Measurements from ENCODE around the gene ASCL2.

ASCL2 gene, protein sequence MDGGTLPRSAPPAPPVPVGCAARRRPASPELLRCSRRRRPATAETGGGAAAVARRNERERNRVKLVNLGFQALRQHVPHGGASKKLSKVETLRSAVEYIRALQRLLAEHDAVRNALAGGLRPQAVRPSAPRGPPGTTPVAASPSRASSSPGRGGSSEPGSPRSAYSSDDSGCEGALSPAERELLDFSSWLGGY

DNA sequence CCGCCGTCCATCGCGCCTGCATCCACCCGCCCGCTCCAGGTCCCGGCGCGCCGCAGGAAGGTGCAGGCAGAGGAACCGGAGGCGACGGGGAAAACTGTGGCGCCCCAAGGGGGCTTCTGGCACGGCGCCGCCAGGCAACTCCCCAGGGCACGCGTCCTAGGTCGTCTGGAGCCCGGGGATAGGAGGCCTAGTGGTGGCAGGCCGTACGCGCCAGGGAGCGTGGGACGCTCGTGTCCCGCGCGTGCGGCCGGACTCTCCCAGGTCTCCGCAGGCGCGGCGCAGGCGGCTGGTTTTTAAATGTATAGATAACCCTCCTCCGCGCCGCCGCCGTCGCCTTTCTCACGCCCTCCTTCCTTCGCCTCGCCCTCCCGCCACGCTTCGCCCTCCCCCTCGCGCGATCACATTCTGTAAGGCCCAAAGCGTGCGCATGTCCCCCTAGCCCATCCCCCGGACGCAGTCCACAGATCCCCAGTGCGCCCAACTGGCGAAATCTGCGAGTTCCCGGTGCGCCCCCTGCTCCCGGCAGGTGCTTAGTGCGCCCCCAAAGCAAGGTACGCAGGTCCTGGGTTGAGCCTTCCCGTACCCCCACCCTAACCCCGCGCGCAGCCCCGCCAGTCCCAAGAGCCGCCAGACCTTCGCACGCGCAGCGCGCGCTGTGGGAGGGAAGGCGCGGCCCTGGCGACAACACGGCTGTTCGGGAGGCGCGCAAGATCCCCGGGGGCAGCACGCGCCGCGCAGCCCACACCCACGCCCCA, at the start of gene ASCL2:
TSS of gene ASCL2 (minus strand) at position 267 of the 755 bp plus-strand sequence. CDS start at position 11, 256 bp downstream.
- DNase-seq (ENCODE audit: low read depth): no peak

- no peak for DNase-seq (ENCODE audit: low read depth)
Measured at GRCh38 chr11:2319791-2320472, 49.5 kb upstream of the ASCL2 start.

- no peak for DNase-seq (ENCODE audit: low read depth)
Measured at GRCh38 chr11:2318707-2319106, 48.3 kb upstream of the ASCL2 start.

DNA sequence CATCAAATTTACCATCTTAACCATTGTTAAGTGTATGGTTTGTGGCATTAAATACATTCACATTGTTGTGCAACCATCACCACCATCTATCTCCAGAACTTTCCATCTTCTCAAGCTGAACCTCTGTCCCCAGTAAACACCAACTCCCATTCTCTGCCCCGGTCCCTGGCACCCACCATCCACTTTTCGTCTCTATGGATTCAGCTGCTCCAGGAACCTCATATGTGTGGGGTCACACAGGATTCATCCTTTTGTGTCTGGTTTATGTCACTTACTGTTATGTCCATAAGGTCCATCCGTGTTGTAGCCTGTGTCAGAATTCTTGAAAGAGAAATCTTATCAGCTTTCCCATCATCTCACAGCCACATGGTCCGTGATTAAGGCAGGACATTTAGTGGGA, 47.7 kb upstream of the ASCL2 start:
- no peak for DNase-seq (ENCODE audit: low read depth)

DNA sequence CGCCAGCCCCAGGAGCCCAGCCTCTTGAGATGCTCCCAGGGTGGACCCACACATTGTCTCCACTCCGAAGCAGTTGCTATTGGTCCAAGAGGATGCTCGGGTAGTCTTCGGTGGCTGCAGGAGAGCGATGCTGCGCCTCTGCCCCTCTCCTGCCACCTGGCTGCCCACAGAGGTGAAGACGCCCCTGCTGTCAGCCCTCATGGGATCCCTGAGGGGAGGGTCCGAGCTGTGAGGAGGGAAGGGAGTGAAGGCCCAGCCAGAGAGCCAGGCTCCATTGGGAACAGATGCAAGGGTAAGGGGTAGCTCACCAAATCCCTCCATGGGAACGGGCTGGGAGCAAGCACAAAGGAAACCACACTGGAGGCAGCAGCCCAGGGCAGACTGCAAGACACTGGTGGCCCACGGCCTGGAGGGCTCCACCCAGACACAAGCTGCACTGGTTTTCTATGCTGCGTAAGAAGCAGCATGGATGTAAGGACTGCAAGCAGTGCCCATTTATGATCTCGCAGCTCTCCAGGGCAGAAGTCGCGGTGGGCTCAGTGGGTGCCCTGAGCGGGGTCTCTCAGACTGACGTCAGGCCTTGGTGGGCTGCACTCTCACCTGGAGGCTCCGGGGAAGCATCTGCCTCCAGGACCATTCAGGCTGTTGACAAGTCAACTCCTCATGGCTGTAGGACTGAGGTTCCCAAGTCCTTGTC, 47.1 kb upstream of the ASCL2 start:
- no peak for DNase-seq (ENCODE audit: low read depth)

DNA sequence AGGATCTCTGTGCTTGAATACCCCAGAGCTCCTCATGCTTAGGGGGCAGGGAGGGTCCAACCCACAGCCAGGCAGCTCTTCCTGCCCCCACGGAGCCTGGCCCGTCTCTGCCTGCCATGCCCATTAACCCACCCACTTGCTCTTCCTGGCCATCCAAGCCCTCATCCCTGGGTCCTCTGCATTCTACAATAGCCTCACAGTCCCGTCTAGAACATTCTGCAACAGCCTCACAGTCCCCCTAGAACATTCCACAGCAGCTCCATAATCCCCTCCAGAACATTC, 46.5 kb upstream of the ASCL2 start:
- no peak for DNase-seq (ENCODE audit: low read depth)

DNA sequence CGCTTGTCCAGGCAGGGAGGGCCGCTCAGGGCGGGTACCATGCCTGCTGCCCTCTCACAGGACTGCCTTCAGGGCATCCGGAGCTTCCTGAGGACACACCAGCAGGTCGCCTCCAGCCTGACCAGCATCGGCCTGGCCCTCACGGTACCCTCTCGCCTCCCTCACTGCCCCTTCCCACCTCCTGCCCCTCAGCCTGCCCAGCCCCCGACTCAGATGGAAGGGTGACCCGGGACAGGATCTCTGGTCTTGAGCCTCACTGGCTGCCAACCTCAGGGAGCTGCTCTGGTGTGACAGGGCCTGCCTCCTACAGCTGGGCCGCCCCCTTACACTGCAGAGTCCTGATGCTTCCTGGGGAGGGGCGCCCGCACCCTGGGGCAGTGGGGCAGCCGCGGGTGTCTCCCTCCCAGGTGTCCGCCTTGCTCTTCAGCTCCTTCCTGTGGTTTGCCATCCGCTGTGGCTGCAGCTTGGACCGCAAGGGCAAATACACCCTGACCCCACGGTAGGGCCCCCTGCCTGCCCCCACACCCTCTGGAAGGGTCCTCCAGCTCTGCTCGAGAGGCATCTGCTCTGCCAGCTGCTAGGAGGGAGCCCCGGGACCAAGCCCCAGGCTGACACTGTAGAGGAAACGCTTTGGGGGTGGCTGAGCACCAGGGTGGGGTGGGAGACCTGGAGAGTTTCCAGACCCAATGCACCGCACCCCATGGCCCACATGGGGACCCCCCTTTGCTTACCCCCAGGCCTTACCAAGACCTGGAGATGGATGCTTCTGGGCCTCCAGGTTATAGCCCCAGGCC, 46.0 kb upstream of the ASCL2 start:
- DNase-seq (ENCODE audit: low read depth): no peak

GRCh38 chr11:2315395-2316168, 45.2 kb upstream of the ASCL2 start:
- DNase-seq (ENCODE audit: low read depth): no peak

DNA sequence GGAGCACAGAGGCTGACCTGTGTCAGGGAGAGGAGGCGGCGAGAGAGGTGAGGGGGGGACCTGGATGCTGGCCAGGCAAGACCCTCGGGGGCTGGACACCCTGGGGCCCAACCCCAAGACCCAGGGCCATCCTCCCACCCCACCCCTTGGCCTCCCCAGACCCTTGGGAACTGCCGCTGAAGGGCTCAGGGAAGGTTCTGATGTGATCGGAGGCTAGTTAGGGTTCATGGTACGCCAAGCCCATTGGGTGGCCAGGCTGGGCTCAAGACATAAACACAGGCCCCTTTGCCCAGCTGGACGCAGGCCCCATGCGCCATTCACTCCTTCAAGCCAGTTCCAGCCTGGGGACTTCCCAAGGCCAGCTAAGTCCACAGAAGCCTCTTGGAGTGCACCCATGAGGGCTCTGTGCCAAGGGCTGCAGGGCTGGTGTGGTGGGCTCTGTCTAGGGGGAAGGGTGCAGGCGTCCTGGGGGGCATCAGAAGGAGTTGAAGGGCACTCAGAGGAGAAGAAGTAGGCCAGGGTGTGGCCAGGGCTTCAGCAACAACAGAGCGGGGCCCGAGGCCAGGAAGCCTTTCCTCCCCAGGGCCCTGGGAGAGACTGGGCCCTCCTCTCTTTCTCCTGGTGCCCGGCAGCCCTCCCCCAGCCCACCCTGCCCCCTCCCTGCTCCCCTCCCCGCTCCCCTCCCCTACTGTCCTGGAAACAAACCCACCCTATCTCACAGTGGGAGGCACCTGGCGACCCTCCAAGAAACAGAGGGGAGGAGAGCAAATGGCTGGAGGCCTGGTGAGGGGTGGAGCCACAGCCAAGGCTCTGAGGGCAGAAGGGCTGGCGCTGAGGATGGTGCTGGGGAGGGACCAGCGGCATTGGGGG, 44.4 kb upstream of the ASCL2 start:
- DNase-seq (ENCODE audit: low read depth): no peak

GRCh38 chr11:2314136-2314524, 43.7 kb upstream of the ASCL2 start:
- no peak for DNase-seq (ENCODE audit: low read depth)

GRCh38 chr11:2313051-2313951, 42.9 kb upstream of the ASCL2 start:
- no peak for DNase-seq (ENCODE audit: low read depth)

DNA sequence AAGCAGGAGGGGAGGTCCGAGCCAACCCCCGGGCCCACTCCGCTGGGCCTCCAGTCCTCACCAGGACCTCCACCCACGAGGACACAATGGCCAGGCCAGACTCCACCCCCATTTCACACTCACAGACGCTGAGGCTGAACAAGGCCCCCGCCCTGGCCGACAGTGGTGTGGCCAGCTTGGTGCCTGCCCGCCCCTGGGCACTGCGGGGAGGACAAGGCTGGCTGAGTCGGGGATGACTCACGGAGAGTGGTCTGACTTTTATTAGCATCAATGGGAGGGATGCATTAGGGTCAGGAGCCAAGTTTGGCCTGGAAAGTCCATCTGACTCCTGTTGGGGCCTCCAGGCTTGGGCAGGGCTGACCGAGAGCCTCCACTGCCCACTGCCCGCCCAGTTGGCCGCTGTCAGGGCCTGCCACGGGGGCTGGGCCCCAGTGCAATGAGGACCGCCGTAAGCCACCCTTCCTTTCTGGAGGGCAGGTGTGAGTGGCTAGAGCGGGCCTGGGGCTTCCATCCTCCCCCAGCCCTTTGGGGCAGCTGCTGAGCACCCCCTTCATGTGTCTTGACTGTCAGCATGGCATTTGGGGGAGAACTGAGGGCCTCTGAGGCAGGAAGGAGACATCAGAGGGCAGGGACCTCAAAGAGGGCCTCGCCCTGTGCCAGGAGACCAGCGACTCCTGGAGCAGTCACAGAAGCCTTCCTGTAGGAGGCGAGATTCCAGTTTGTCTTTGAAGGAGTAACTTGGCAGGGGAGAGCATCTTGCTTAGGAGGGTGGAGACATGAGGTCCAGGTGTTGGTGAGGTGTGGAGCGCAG, 42.0 kb upstream of the ASCL2 start:
- DNase-seq (ENCODE audit: low read depth): no peak

GRCh38 chr11:2311353-2312133, 41.2 kb upstream of the ASCL2 start:
- no peak for DNase-seq (ENCODE audit: low read depth)

DNA sequence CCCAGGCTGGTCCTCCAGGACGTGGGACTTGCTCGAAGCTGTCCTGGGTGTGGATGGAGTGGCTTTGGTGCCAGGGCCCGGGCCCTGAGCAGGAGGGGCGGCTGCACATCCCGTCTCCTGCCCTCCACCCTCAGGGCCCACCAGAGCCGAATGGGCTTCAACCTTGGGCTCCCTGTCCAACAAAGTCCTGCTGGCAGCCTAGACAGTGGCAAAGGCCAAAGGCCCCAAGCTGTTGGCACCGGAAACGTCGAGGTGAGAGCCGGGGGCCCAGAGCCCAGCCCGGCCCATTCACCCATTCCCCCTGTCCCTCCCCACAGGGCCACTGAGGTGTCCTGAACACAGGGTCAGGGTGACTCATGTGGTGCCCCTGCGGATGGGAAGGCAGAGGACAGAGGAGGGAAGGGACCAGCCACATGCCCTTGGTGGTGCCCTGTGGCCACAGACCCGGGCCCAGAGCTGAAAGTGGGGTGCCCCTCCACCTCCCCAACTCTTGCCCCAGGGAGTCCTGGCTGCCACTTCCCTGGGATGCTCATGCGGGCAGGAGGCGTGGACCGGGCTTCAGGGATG, 40.5 kb upstream of the ASCL2 start:
- DNase-seq (ENCODE audit: low read depth): no peak

DNA sequence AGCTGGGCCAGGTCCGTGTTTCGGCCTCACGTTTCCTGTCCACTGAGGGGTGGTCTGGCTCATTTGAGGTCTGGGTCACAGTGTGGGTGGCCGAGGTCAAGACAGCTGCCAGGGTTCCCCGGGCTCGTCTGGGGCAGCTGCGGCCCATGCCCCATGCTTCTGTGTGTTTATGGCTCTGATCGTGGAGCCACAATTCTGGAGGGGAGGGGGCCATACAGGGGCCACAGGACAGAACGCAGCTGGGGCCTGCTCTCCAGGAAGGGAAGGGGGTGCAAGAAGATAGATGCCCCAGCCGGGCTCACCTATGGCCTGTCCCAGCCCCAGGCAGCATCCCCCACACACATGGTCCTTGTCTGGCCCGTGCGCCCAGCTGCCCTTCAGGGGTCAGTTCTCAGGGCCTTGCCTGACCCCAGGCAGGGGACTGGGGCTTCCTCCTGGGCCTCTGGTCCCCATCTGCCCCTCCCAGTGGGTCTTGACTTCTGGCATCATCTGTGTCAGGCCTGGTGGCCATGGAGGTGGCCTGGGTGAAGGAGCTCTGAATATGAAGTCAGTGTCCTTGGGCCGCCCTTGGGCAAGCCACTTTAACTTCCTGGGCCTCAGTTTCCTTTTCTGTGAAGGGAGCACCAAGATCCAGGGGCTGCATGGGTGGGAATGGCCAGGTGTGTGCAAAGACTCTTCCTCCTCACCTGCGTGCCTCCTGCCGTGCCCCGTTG, 39.8 kb upstream of the ASCL2 start:
- DNase-seq (ENCODE audit: low read depth): no peak

GRCh38 chr11:2309251-2310072, 39.1 kb upstream of the ASCL2 start:
- DNase-seq (ENCODE audit: low read depth): no peak

Measured in stimulated activated CD4-positive, alpha-beta T cell treated with anti-CD3 and anti-CD28 coated beads, Interleukin-2, amount 100 ng/mL, for 4 hours (primary cell).